Activated naive CD8-positive, alpha-beta T cell treated with anti-CD3 and anti-CD28 coated beads, Interleukin-2, amount 10 ng/mL, durations not matched to agents 7 days and 5 days (primary cell): ENCODE results near the gene SMCO3. TPM values are rescaled to one million over a fixed set of nuclear protein-coding genes. Genes with fewer than 3 reads are reported as not detected.
"Not testable (repeated sequence)": the region's sequence is repeated elsewhere in the genome, so short reads cannot be mapped to it uniquely, and the experiment has no call there.

Experiments used
- ATAC-seq: fragments of 150-1000 bp; cut with Tn5 transposase; one replicate; pipeline ENCODE4 v1.10.0; 2021; ENCODE audit warnings: low read depth, moderate library complexity
- POLR2A ChIA-PET: fragments of 350-600 bp; sonication (Branson Sonifier 250); formaldehyde crosslinking; loops from one replicate; lab custom pipeline; 2021; ENCODE audit warnings: antibody characterized with exemption; lab: Charles Lee
- DNase-seq: peaks from one replicate; pipeline ENCODE4 v3.0.0; 2021
- H3K27ac Mint-ChIP-seq: one replicate; pipeline ENCODE4 v1.8.0; 2022; ENCODE audit warnings: mild to moderate bottlenecking, mixed read lengths
- H3K27me3 Mint-ChIP-seq: one replicate; pipeline ENCODE4 v1.8.0; 2022; ENCODE audit warnings: mild to moderate bottlenecking, moderate library complexity, mixed read lengths
- H3K36me3 Mint-ChIP-seq: one replicate; pipeline ENCODE4 v1.8.0; 2021; ENCODE audit warnings: mild to moderate bottlenecking, mixed read lengths
- H3K4me1 Mint-ChIP-seq: one replicate; pipeline ENCODE4 v1.8.0; 2021; ENCODE audit warnings: mixed read lengths
- H3K4me3 Mint-ChIP-seq: one replicate; pipeline ENCODE4 v1.8.0; 2022; ENCODE audit warnings: mild to moderate bottlenecking, moderate library complexity, mixed read lengths
- H3K9me3 Mint-ChIP-seq: one replicate; pipeline ENCODE4 v1.8.0; 2021; ENCODE audit warnings: mixed read lengths
- total RNA-seq, 2 experiments: library from RNA; stranded (reverse); gene quantifications; one replicate each; pipeline ENCODE4 v1.2.3, GENCODE V29; 2021

The SMCO3 gene
- total RNA-seq, 2 experiments from 2014 or later, result not detected

DNA sequence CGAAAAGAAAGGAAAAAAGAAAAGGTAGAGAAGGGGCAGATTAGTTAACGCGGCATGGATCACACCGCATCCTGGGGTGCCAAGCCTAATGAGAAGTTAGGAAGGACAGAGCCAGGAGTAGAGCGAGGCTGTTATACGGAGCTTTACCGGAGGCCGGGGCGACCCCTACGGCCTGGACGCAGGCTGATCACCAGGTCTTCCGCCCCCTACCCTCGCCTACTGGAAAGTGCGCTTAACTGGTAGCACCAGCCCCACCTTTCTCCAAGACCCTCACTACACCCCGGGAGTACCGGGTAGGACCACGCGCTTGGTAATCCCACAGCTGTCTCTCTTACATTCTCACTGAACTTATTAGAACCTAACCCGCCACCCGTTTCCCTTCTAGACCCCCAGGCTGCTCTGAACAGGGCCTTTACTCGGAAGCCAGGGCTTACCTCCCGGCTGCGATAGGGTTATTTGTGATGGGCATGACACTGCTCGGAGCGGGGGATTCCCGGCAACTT, 44.5 kb downstream of the SMCO3 start:
- peak overlapping the region; percentile 99 for H3K27ac Mint-ChIP-seq
- H3K4me1 Mint-ChIP-seq, result peaks cover 34% of the 10 kb centered on the region
- ATAC-seq, result peak; percentile 0
- peaks cover 42% of the 10 kb centered on the region for H3K36me3 Mint-ChIP-seq
- POLR2A ChIA-PET, result interaction anchor here (0.5 to 8.4 kb wide), 29 partner anchors 15 to 801 kb away, joined by 3 to 186 read pairs (median 5); partner anchors contain the start of genes ARHGDIB, ATF7IP, C12orf60 and WBP11
- peaks cover 1% of the 10 kb centered on the region for H3K9me3 Mint-ChIP-seq
- H3K4me3 Mint-ChIP-seq, result peak overlapping the region; percentile 94
- no peaks in the 10 kb centered on the region for H3K27me3 Mint-ChIP-seq
- no peak for DNase-seq

GRCh38 chr12:14768823-14769405, 45.1 kb downstream of the SMCO3 start:
- POLR2A ChIA-PET, result interaction anchor here (0.5 to 8.4 kb wide), 11 partner anchors 26 to 403 kb away, joined by 3 to 186 read pairs (median 9); partner anchors contain the start of genes ARHGDIB, ATF7IP, C12orf60 and WBP11
- no peaks in the 10 kb centered on the region for H3K27me3 Mint-ChIP-seq
- peaks cover 43% of the 10 kb centered on the region for H3K36me3 Mint-ChIP-seq
- peaks cover 34% of the 10 kb centered on the region for H3K4me1 Mint-ChIP-seq
- DNase-seq, result no peak
- no peak for ATAC-seq
- peaks cover 1% of the 10 kb centered on the region for H3K9me3 Mint-ChIP-seq
- H3K27ac Mint-ChIP-seq, result peak overlapping the region; percentile 99
- peak overlapping the region; percentile 94 for H3K4me3 Mint-ChIP-seq

GRCh38 chr12:14767617-14768016, 46.4 kb downstream of the SMCO3 start:
- H3K4me3 Mint-ChIP-seq, result peak overlapping the region; percentile 40
- ATAC-seq, result no peak
- peaks cover 45% of the 10 kb centered on the region for H3K36me3 Mint-ChIP-seq
- no peak for DNase-seq
- POLR2A ChIA-PET, result interaction anchor here (0.6 to 0.7 kb wide), 2 partner anchors 454 to 1141 kb away, joined by 3 to 4 read pairs; no protein-coding TSS in a partner anchor
- no peaks in the 10 kb centered on the region for H3K27me3 Mint-ChIP-seq
- peaks cover 31% of the 10 kb centered on the region for H3K4me1 Mint-ChIP-seq
- H3K9me3 Mint-ChIP-seq, result peaks cover 1% of the 10 kb centered on the region
- no peak overlapping the region for H3K27ac Mint-ChIP-seq

DNA sequence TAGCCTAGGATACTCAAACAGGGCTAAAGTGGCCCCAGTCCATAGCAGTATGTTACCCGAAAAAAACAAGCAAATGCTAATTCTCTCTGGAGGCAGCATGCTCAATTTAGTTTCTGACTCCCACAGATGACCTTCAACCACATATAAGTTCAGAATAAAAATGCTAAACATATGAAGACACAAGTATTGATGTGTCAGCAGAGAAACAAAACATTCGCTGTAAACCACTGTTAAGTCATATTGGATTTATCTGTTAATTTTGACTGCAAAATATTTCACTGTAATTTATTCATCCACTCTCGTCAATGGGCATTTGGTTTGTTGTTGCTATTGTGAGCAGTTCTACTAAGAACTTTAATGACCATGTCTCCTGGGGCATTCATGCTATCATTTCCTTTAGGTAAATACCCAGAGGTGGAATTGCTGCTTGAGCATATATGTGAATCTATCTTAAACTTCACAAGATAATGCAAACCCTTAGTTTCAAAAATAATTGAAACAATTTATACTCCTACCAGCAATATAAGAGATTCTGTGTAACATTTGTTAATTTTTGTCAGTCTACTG, 47.2 kb downstream of the SMCO3 start:
- H3K27ac Mint-ChIP-seq, result no peak overlapping the region
- no peaks in the 10 kb centered on the region for H3K27me3 Mint-ChIP-seq
- H3K4me1 Mint-ChIP-seq, result peaks cover 26% of the 10 kb centered on the region
- peaks cover 1% of the 10 kb centered on the region for H3K9me3 Mint-ChIP-seq
- POLR2A ChIA-PET, result interaction anchor here (0.7 kb wide), 1 partner anchor 455 kb away, joined by 4 read pairs; no protein-coding TSS in a partner anchor
- no peak for ATAC-seq
- DNase-seq, result no peak
- peaks cover 52% of the 10 kb centered on the region for H3K36me3 Mint-ChIP-seq
- peak overlapping the region; percentile 40 for H3K4me3 Mint-ChIP-seq

DNA sequence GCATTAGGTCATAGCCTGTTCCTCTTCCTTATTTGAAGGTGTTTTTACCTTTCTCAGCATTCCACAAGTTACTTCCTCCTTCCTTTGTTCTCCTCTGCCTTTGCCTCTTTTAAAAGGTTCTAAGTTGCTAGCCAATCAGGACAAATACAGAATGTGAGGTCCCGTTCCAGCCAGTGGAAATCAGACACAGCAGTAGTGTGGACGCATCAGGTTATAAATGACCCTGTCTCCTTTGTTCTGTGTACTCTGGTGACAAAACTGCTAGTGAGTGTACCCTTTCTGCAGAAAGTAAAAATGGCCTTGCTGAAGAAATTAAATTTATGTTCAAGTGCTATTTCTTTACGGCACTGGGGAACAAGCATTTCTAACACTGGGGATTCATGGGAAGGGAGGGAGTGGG, 48.0 kb downstream of the SMCO3 start:
- H3K27ac Mint-ChIP-seq, H3K9me3 Mint-ChIP-seq, DNase-seq, H3K27me3 Mint-ChIP-seq, H3K4me3 Mint-ChIP-seq, ATAC-seq: not testable (repeated sequence)
- Mint-ChIP-seq H3K36me3 (peaks cover 59% of the 10 kb centered on the region), H3K4me1 (peaks cover 25% of the 10 kb centered on the region)
- POLR2A ChIA-PET, result interaction anchor here (1.1 kb wide), 1 partner anchor 188 kb away, joined by 3 read pairs; no protein-coding TSS in a partner anchor

- no peak overlapping the region for H3K4me3 Mint-ChIP-seq
- H3K27ac Mint-ChIP-seq, result no peak overlapping the region
- H3K27me3 Mint-ChIP-seq, result no peaks in the 10 kb centered on the region
- peaks cover 63% of the 10 kb centered on the region for H3K36me3 Mint-ChIP-seq
- ATAC-seq (no peak), DNase-seq (no peak)
- peaks cover 3% of the 10 kb centered on the region for H3K9me3 Mint-ChIP-seq
- POLR2A ChIA-PET, result interaction anchor here (1.1 kb wide), 1 partner anchor 188 kb away, joined by 3 read pairs; no protein-coding TSS in a partner anchor
- peaks cover 22% of the 10 kb centered on the region for H3K4me1 Mint-ChIP-seq
These were observed 48.6 kb downstream of the SMCO3 start for GRCh38 chr12:14765398-14765797.

DNA sequence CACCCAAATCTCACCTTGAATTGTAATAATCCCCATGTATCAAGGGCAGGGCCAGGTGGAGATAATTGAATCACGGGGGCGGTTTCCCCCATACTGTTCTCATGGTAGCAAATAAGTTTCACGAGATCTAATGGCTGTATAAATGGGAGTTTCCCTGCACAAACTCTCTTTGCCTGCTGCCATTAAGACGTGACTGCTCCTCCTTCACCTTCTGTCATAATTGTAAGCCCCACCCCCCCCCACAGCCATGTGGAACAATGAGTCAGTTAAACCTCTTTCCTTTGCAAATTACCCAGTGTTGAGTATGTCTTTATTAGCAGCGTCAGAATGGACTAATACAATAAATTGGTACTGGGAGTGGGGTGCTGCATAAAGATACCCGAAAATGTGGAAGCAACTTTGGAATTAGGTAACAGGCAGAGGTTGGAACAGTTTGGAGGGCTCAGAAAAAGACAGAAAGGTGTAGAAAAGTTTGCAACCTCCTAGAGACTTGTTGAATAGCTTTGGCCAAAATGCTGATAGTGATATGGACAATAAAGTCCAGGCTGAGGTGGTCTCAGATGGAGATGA, 54.2 kb downstream of the SMCO3 start:
- H3K27me3 Mint-ChIP-seq, H3K9me3 Mint-ChIP-seq, H3K4me3 Mint-ChIP-seq, DNase-seq, H3K4me1 Mint-ChIP-seq, ATAC-seq, POLR2A ChIA-PET, H3K27ac Mint-ChIP-seq: not testable (repeated sequence)
- peaks cover 32% of the 10 kb centered on the region for H3K36me3 Mint-ChIP-seq

DNA sequence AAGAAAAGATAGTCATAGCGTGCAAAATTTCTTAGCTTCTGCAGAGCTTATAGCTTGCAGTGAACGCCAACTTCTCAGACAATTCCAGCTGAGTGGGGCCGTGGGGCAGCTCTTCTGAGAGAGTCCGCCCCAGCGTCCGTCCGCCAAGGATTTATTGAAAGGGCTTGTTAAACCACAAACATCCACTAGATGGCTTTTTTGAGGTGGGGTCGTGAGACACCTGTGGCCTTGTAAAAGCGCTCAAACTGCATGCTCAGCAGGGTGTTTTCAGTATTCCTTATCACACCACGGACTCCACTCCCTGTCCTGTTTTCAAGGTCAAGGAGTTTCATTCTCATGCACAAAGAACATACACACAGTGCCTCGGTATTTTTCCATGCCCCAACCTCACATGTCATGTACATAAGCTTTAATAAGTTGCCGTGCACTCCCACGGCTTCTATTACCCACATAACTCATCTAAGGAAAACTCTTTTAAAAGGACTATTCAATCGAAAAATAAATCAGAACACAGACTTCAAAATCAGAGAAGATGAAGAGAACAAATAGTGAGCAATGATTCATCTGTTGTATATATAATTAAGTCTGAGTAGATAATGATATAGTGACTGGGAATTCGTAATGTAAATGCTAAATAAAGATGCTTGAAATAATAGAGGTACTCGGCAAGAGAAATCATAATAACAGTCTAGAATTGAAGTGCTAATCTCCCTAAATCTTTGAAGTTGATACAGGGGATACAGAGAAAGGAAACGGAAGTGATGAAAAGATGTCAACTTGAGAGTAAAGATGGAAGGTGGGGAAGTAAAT, 57.4 kb downstream of the SMCO3 start:
- DNase-seq, result no peak
- Mint-ChIP-seq H3K36me3 (peaks cover 18% of the 10 kb centered on the region), H3K27ac (no peak overlapping the region), H3K4me3 (no peak overlapping the region), H3K9me3 (peaks cover 9% of the 10 kb centered on the region), H3K4me1 (peaks cover 2% of the 10 kb centered on the region), H3K27me3 (no peaks in the 10 kb centered on the region)
- POLR2A ChIA-PET, result no interaction called here
- ATAC-seq, result no peak

Other genes with a start within 250 kb of the SMCO3 start
- gene PLBD1, start 246.3 kb downstream of the SMCO3 start, total RNA-seq, result 1 to 10 TPM in 1 of 2 experiments, not detected in 1; 1.1 TPM
- not detected for gene GUCY2C, start 117.6 kb downstream of the SMCO3 start, total RNA-seq
- gene WBP11, start 10.7 kb downstream of the SMCO3 start, total RNA-seq, result 10 to 100 TPM; 90.9 to 98.0 TPM
- 1 to 10 TPM; 1.3 to 1.6 TPM for gene C12orf60, start 10.5 kb downstream of the SMCO3 start, total RNA-seq
- not detected for gene ART4, start 29.3 kb upstream of the SMCO3 start, total RNA-seq
- gene MGP, start 71.7 kb upstream of the SMCO3 start, total RNA-seq, result under 1 TPM; 0.44 to 0.60 TPM
- gene ERP27, start 124.4 kb upstream of the SMCO3 start, total RNA-seq, result 10 to 100 TPM; 10.1 to 11.8 TPM
- gene ARHGDIB, start 147.4 kb upstream of the SMCO3 start, total RNA-seq, result 1,000 to 10,000 TPM; 1,212 to 1,244 TPM
- gene PDE6H, start 158.9 kb upstream of the SMCO3 start, total RNA-seq, result not detected